Measurements from ENCODE around the gene OR2A1.
"Not testable (repeated sequence)": the region's sequence is repeated elsewhere in the genome, so short reads cannot be mapped to it uniquely, and the experiment has no call there.

OR2A1 gene

GRCh38 chr7:144311872-144312469, at the start of gene OR2A1:
TSS of gene OR2A1 (plus strand) at chr7:144312419. CDS start at chr7:144318125, 5,706 bp downstream.
- not testable (repeated sequence) for DNase-seq (ENCODE audit: low read depth in 2 of 2)

- DNase-seq (ENCODE audit: low read depth in 2 of 2), result not testable (repeated sequence)
Observed at GRCh38 chr7:144264692-144265091, 47.5 kb upstream of the OR2A1 start, which contains the start of gene OR2A7. TSS of gene OR2A7 (minus strand) at chr7:144264792. CDS start at chr7:144259628, 5,164 bp downstream.

- DNase-seq (ENCODE audit: low read depth in 2 of 2), result not testable (repeated sequence)
Observed at GRCh38 chr7:144269188-144269587, 43.0 kb upstream of the OR2A1 start, which contains the start of gene CTAGE8. TSS of gene CTAGE8 (minus strand) at chr7:144269288. CDS start at chr7:144269250, 38 bp downstream.

GRCh38 chr7:144275281-144275680, 36.9 kb upstream of the OR2A1 start:
- DNase-seq (ENCODE audit: low read depth in 2 of 2), result not testable (repeated sequence)

GRCh38 chr7:144280010-144280409, 32.2 kb upstream of the OR2A1 start:
- DNase-seq (ENCODE audit: low read depth in 2 of 2), result not testable (repeated sequence)

GRCh38 chr7:144281981-144282380, 30.2 kb upstream of the OR2A1 start:
- DNase-seq (ENCODE audit: low read depth in 2 of 2), result not testable (repeated sequence)

- DNase-seq (ENCODE audit: low read depth in 2 of 2), result not testable (repeated sequence)
Observed at GRCh38 chr7:144282490-144282889, 29.7 kb upstream of the OR2A1 start.

GRCh38 chr7:144283716-144284115, 28.5 kb upstream of the OR2A1 start:
- not testable (repeated sequence) for DNase-seq (ENCODE audit: low read depth in 2 of 2)

- not testable (repeated sequence) for DNase-seq (ENCODE audit: low read depth in 2 of 2)
Observed at GRCh38 chr7:144287171-144287784, 24.9 kb upstream of the OR2A1 start.

- DNase-seq (ENCODE audit: low read depth in 2 of 2), result not testable (repeated sequence)
Observed at GRCh38 chr7:144291607-144292006, 20.6 kb upstream of the OR2A1 start.

GRCh38 chr7:144292384-144293161, 19.6 kb upstream of the OR2A1 start:
- not testable (repeated sequence) for DNase-seq (ENCODE audit: low read depth in 2 of 2)

GRCh38 chr7:144293794-144294499, 18.3 kb upstream of the OR2A1 start:
- not testable (repeated sequence) for DNase-seq (ENCODE audit: low read depth in 2 of 2)

- not testable (repeated sequence) for DNase-seq (ENCODE audit: low read depth in 2 of 2)
Observed at GRCh38 chr7:144302578-144303303, 9.5 kb upstream of the OR2A1 start.

- DNase-seq (ENCODE audit: low read depth in 2 of 2), result not testable (repeated sequence)
Observed at GRCh38 chr7:144303607-144304006, 8.6 kb upstream of the OR2A1 start.

- not testable (repeated sequence) for DNase-seq (ENCODE audit: low read depth in 2 of 2)
Observed at GRCh38 chr7:144305156-144305555, 7.1 kb upstream of the OR2A1 start.

- DNase-seq (ENCODE audit: low read depth in 2 of 2), result not testable (repeated sequence)
Observed at GRCh38 chr7:144309702-144310101, 2.5 kb upstream of the OR2A1 start.

GRCh38 chr7:144311218-144311617, 1.0 kb upstream of the OR2A1 start:
- DNase-seq (ENCODE audit: low read depth in 2 of 2), result not testable (repeated sequence)

GRCh38 chr7:144317537-144317936, 5.3 kb downstream of the OR2A1 start:
- not testable (repeated sequence) for DNase-seq (ENCODE audit: low read depth in 2 of 2)

- DNase-seq (ENCODE audit: low read depth in 2 of 2), result not testable (repeated sequence)
Observed at GRCh38 chr7:144319547-144319946, 7.3 kb downstream of the OR2A1 start.

GRCh38 chr7:144321677-144322206, 9.5 kb downstream of the OR2A1 start:
- DNase-seq (ENCODE audit: low read depth in 2 of 2), result not testable (repeated sequence)

GRCh38 chr7:144323359-144323758, 11.1 kb downstream of the OR2A1 start:
- not testable (repeated sequence) for DNase-seq (ENCODE audit: low read depth in 2 of 2)

Data from stimulated activated CD8-positive, alpha-beta memory T cell treated with anti-CD3 and anti-CD28 coated beads, Interleukin-15, amount 100 ng/mL, for 4 hours (primary cell).